Measurements from ENCODE around the gene FBXL13. TPM values are rescaled to one million over a fixed set of nuclear protein-coding genes. Genes with fewer than 3 reads are reported as not detected.
"Not testable (repeated sequence)": the region's sequence is repeated elsewhere in the genome, so short reads cannot be mapped to it uniquely, and the experiment has no call there.

Gene FBXL13
- total RNA-seq, 1 donor from 2014 or later = 0.98 TPM

GRCh38 chr7:102841290-102841689 is 233.3 kb downstream of the FBXL13 start:
- Histone ChIP-seq H3K4me3 (no peak overlapping the region), H3K4me1 (peaks cover 12% of the 10 kb centered on the region), H3K27ac (no peak overlapping the region), H3K36me3 (no peaks in the 10 kb centered on the region), H3K9me3 (no peaks in the 10 kb centered on the region), H3K27me3 (no peaks in the 10 kb centered on the region)
- intact Hi-C loops (cut with DNase I) = no loop called here
- no peak for DNase-seq (ENCODE audit: extremely low spot score in 2 of 2)
- TF ChIP-seq CTCF (IDR thresholded peaks at IDR 0.05) (no peak), POLR2A (IDR thresholded peaks at IDR 0.05) (no peak), POLR2AphosphoS5 (IDR thresholded peaks at IDR 0.05; ENCODE audit: insufficient read depth in 1 of 2, low read depth in 1 of 2) (no peak)

- Histone ChIP-seq H3K4me3 (no peak overlapping the region), H3K4me1 (peaks cover 12% of the 10 kb centered on the region), H3K9me3 (no peaks in the 10 kb centered on the region), H3K27me3 (no peaks in the 10 kb centered on the region), H3K27ac (no peak overlapping the region), H3K36me3 (no peaks in the 10 kb centered on the region)
- intact Hi-C loops (cut with DNase I) = no loop called here
- DNase-seq (ENCODE audit: extremely low spot score in 2 of 2) = no peak
- TF ChIP-seq CTCF (IDR thresholded peaks at IDR 0.05) (no peak), POLR2AphosphoS5 (IDR thresholded peaks at IDR 0.05; ENCODE audit: insufficient read depth in 1 of 2, low read depth in 1 of 2) (no peak), POLR2A (IDR thresholded peaks at IDR 0.05) (no peak)
Observed at GRCh38 chr7:102840404-102840803, 234.2 kb downstream of the FBXL13 start.

GRCh38 chr7:102838572-102839101 is 236.0 kb downstream of the FBXL13 start:
- H3K27me3 ChIP-seq; DNase-seq (ENCODE audit: extremely low spot score in 2 of 2); intact Hi-C loops (cut with DNase I); H3K9me3 ChIP-seq; H3K36me3 ChIP-seq; H3K4me3 ChIP-seq; H3K27ac ChIP-seq: not testable (repeated sequence)
- peaks cover 12% of the 10 kb centered on the region for H3K4me1 ChIP-seq

GRCh38 chr7:102837802-102838201 is 236.8 kb downstream of the FBXL13 start:
- Histone ChIP-seq H3K4me1 (peaks cover 21% of the 10 kb centered on the region), H3K36me3 (no peaks in the 10 kb centered on the region), H3K27me3 (no peaks in the 10 kb centered on the region), H3K4me3 (no peak overlapping the region), H3K9me3 (no peaks in the 10 kb centered on the region), H3K27ac (no peak overlapping the region)
- intact Hi-C loops (cut with DNase I) = no loop called here
- no peak for DNase-seq (ENCODE audit: extremely low spot score in 2 of 2)
- no peak for TF ChIP-seq POLR2A (IDR thresholded peaks at IDR 0.05)
- no peak for TF ChIP-seq CTCF (IDR thresholded peaks at IDR 0.05)
- no peak for TF ChIP-seq POLR2AphosphoS5 (IDR thresholded peaks at IDR 0.05; ENCODE audit: insufficient read depth in 1 of 2, low read depth in 1 of 2)

GRCh38 chr7:102836977-102837376 is 237.6 kb downstream of the FBXL13 start:
- TF ChIP-seq POLR2AphosphoS5 (IDR thresholded peaks at IDR 0.05; ENCODE audit: insufficient read depth in 1 of 2, low read depth in 1 of 2) (no peak), POLR2A (IDR thresholded peaks at IDR 0.05) (no peak), CTCF (IDR thresholded peaks at IDR 0.05) (no peak)
- intact Hi-C loops (cut with DNase I) = no loop called here
- H3K4me1 ChIP-seq = peaks cover 19% of the 10 kb centered on the region
- H3K27ac ChIP-seq = no peak overlapping the region
- H3K36me3 ChIP-seq = no peaks in the 10 kb centered on the region
- no peak overlapping the region for H3K4me3 ChIP-seq
- no peak for DNase-seq (ENCODE audit: extremely low spot score in 2 of 2)
- no peaks in the 10 kb centered on the region for H3K27me3 ChIP-seq
- no peaks in the 10 kb centered on the region for H3K9me3 ChIP-seq

All from vagina (tissue), 2 donors.